SU-DHL-6 (cell line): ENCODE data around the gene GPT2.
A peak's percentile ranks its signal among the peaks of the same experiment; 100 is the strongest.
"Not testable (repeated sequence)": the region's sequence is repeated elsewhere in the genome, so short reads cannot be mapped to it uniquely, and the experiment has no call there.

Experiments used
- H2AFZ ChIP-seq: fragments of 200-600 bp; sonication (generic); 2 replicates; pipeline ENCODE4 v1.6.1; 2014; ENCODE audit warnings: low read depth, mild to moderate bottlenecking, moderate library complexity, mixed read lengths, antibody characterized with exemption, low read length; ENCODE audit not compliant: severe bottlenecking
- H3F3A ChIP-seq: fragments of 200-600 bp; shearing (Covaris generic); 2 replicates; pipeline ENCODE4 v1.6.0; 2016; ENCODE audit warnings: antibody characterized with exemption, mild to moderate bottlenecking; ENCODE audit not compliant: insufficient read depth
- H3K27ac ChIP-seq: fragments of 200-600 bp; sonication (generic); 2 replicates; pipeline ENCODE4 v1.5.1; 2016; ENCODE audit warnings: low read depth, mild to moderate bottlenecking, low read length, moderate library complexity, mixed read lengths
- H3K27me3 ChIP-seq: fragments of 200-600 bp; sonication (generic), shearing (Covaris generic); 2 replicates; pipeline ENCODE4 v1.6.0; 2014; ENCODE audit warnings: mild to moderate bottlenecking, low read length
- H3K36me3 ChIP-seq: fragments of 200-600 bp; sonication (generic); 2 replicates; pipeline ENCODE4 v1.6.1; 2014; ENCODE audit warnings: mild to moderate bottlenecking, low read length, mixed read lengths
- H3K4me2 ChIP-seq: fragments of 300-600, 200-600 bp; shearing (Covaris generic), sonication (generic); 2 replicates; pipeline ENCODE4 v1.6.0; 2014; ENCODE audit warnings: low read length, low read depth, mild to moderate bottlenecking; ENCODE audit not compliant: poor library complexity, severe bottlenecking
- H3K4me3 ChIP-seq: fragments of 200-600 bp; sonication (generic); 2 replicates; pipeline ENCODE4 v1.5.1; 2014; ENCODE audit warnings: antibody characterized with exemption, low read length, mild to moderate bottlenecking, mixed read lengths; ENCODE audit not compliant: insufficient read depth, poor library complexity, severe bottlenecking
- H3K79me2 ChIP-seq: fragments of 200-600 bp; sonication (generic); 2 replicates; pipeline ENCODE4 v1.6.1; 2014; ENCODE audit warnings: mild to moderate bottlenecking, low read length, moderate library complexity; ENCODE audit not compliant: insufficient read depth
- H3K9ac ChIP-seq: fragments of 200-600 bp; sonication (generic); 2 replicates; pipeline ENCODE4 v1.7.0; 2014; ENCODE audit warnings: mild to moderate bottlenecking, low read length
- H3K9me2 ChIP-seq: fragments of 200-600 bp; sonication (generic); replicated peaks from 2 replicates; pipeline ENCODE4 v1.6.1; 2014; ENCODE audit warnings: low read length; ENCODE audit not compliant: insufficient read depth
- H3K9me3 ChIP-seq: fragments of 200-600 bp; sonication (generic); 2 replicates; pipeline ENCODE4 v1.6.1; 2014; ENCODE audit warnings: low read length, mixed read lengths; ENCODE audit not compliant: insufficient read depth
- H4K20me1 ChIP-seq: fragments of 200-600 bp; sonication (generic); 2 replicates; pipeline ENCODE4 v1.6.1; 2014; ENCODE audit warnings: low read depth, mild to moderate bottlenecking, antibody characterized with exemption, low read length, moderate library complexity, mixed read lengths
- CTCF ChIP-seq: fragments of 200-600 bp; sonication (generic); IDR thresholded peaks from one replicate; pipeline ENCODE4 v1.5.1; 2017; ENCODE audit warnings: antibody characterized with exemption, mild to moderate bottlenecking, low read length, moderate library complexity; ENCODE audit not compliant: insufficient read depth, poor library complexity, severe bottlenecking
- EZH2phosphoT487 ChIP-seq: fragments of 200-600 bp; sonication (generic), shearing (Covaris generic); conservative IDR thresholded peaks from 2 replicates; pipeline ENCODE4 v1.6.1; 2018; ENCODE audit warnings: mild to moderate bottlenecking, antibody characterized with exemption, low read length, moderate library complexity, mixed read lengths

The GPT2 gene

GRCh38 chr16:46932802-46933201 is 48.6 kb downstream of the GPT2 start:
- H3K9ac ChIP-seq: no peak overlapping the region
- no peaks in the 10 kb centered on the region for H4K20me1 ChIP-seq
- TF ChIP-seq CTCF (no peak), EZH2phosphoT487 (no peak)
- H3K9me2 ChIP-seq: no peaks in the 10 kb centered on the region
- H3F3A ChIP-seq: no peaks in the 10 kb centered on the region
- H3K4me3 ChIP-seq: no peak overlapping the region
- H3K27ac ChIP-seq: no peak overlapping the region
- H3K36me3 ChIP-seq: no peaks in the 10 kb centered on the region
- no peaks in the 10 kb centered on the region for H3K79me2 ChIP-seq
- H2AFZ ChIP-seq: no peak overlapping the region
- H3K9me3 ChIP-seq: no peaks in the 10 kb centered on the region
- no peak overlapping the region for H3K4me2 ChIP-seq
- H3K27me3 ChIP-seq: no peaks in the 10 kb centered on the region

GRCh38 chr16:46937536-46937935 is 53.4 kb downstream of the GPT2 start:
- H3K9me2 ChIP-seq: no peaks in the 10 kb centered on the region
- TF ChIP-seq EZH2phosphoT487 (no peak), CTCF (no peak)
- no peaks in the 10 kb centered on the region for H3K9me3 ChIP-seq
- H3K27ac ChIP-seq: no peak overlapping the region
- H3K27me3 ChIP-seq: no peaks in the 10 kb centered on the region
- H2AFZ ChIP-seq: no peak overlapping the region
- H3K36me3 ChIP-seq: no peaks in the 10 kb centered on the region
- H3K4me3 ChIP-seq: no peak overlapping the region
- H3K79me2 ChIP-seq: no peaks in the 10 kb centered on the region
- no peaks in the 10 kb centered on the region for H4K20me1 ChIP-seq
- H3K9ac ChIP-seq: no peak overlapping the region
- no peaks in the 10 kb centered on the region for H3F3A ChIP-seq
- no peak overlapping the region for H3K4me2 ChIP-seq

GRCh38 chr16:46944713-46945112 is 60.6 kb downstream of the GPT2 start:
- H3K36me3 ChIP-seq, H2AFZ ChIP-seq, H3K9me2 ChIP-seq, H3F3A ChIP-seq, H4K20me1 ChIP-seq, H3K9me3 ChIP-seq, H3K79me2 ChIP-seq, H3K27me3 ChIP-seq, H3K9ac ChIP-seq, H3K4me3 ChIP-seq, H3K27ac ChIP-seq, H3K4me2 ChIP-seq: not testable (repeated sequence)

GRCh38 chr16:46947900-46948547 is 63.9 kb downstream of the GPT2 start:
- Histone ChIP-seq H3K36me3 (no peaks in the 10 kb centered on the region), H3K79me2 (no peaks in the 10 kb centered on the region), H3K9me3 (no peaks in the 10 kb centered on the region), H3F3A (no peaks in the 10 kb centered on the region), H3K4me2 (no peak overlapping the region), H3K27me3 (no peaks in the 10 kb centered on the region), H3K4me3 (no peak overlapping the region), H3K27ac (no peak overlapping the region), H3K9ac (no peak overlapping the region), H3K9me2 (no peaks in the 10 kb centered on the region), H2AFZ (no peak overlapping the region), H4K20me1 (no peaks in the 10 kb centered on the region)
- peak; percentile 53 for TF ChIP-seq CTCF
- no peak for TF ChIP-seq EZH2phosphoT487
